ENCODE data around the gene APEH. TPM values are rescaled to one million over a fixed set of nuclear protein-coding genes. Genes with fewer than 3 reads are reported as not detected.

Gene APEH
- total and polyA plus RNA-seq, 2 donors (not counting 1 experiment from before 2014, with no cell fraction given), result 79.4 to 96.2 TPM

DNA sequence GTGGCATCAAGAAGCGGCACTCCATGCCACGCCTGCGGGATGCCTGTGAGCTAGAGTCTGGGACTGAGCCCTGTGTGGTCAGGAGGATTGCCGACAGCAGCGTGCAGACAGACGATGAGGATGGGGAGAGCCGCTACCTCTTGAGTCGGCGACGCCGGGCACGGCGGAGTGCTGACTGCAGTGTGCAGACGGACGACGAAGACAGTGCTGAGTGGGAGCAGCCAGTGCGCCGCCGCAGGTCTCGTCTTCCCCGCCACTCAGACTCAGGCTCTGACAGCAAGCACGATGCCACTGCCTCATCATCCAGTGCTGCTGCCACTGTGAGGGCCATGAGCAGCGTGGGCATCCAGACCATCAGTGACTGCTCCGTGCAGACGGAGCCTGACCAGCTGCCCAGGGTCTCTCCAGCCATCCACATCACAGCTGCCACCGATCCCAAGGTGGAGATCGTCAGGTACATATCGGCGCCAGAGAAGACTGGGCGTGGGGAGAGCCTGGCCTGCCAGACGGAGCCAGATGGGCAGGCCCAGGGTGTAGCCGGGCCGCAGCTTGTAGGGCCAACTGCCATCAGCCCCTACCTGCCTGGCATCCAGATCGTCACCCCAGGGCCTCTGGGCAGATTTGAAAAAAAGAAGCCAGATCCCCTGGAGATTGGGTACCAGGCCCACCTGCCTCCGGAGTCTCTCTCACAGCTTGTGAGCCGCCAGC is 16.8 kb upstream of the APEH start:
- no peak for DNase-seq
- Histone ChIP-seq H3K36me3 (replicated peaks in 1 of 2; ENCODE audit: control extremely low read depth in 1 of 2, control insufficient read depth in 1 of 2, extremely low read depth in 1 of 2, insufficient read depth in 2 of 2, low read length in 1 of 2) (no peaks in the 10 kb centered on the region), H2AFZ (ENCODE audit: insufficient read depth, low read depth, low read length, poor library complexity, severe bottlenecking) (no peak overlapping the region), H3K27me3 (replicated peaks in 1 of 4; ENCODE audit: control extremely low read depth in 1 of 4, control insufficient read depth in 3 of 4, insufficient read depth in 4 of 4, low read length in 3 of 4) (peaks cover 0 to 5% (median 0%) of the 10 kb centered on the region in 4 experiments), H3K4me1 (ENCODE audit: control insufficient read depth in 2 of 2, insufficient read depth in 2 of 2, low read length in 2 of 2) (peaks cover 0 to 11% of the 10 kb centered on the region in 2 donors), H3K27ac (ENCODE audit: low read length in 2 of 2) (no peak overlapping the region), H3K4me2 (replicated peaks; ENCODE audit: low read depth, low read length, poor library complexity, severe bottlenecking) (no peak overlapping the region), H3K9me3 (ENCODE audit: control extremely low read depth in 1 of 3, control insufficient read depth in 2 of 3, insufficient read depth in 1 of 3, low read length in 2 of 3) (peaks cover 0 to 5% (median 0%) of the 10 kb centered on the region in 3 donors), H3K79me2 (ENCODE audit: control insufficient read depth, insufficient read depth, low read length) (no peaks in the 10 kb centered on the region), H3K9ac (ENCODE audit: low read length) (no peak overlapping the region), H4K20me1 (ENCODE audit: control insufficient read depth, insufficient read depth, low read length, poor library complexity, severe bottlenecking) (no peaks in the 10 kb centered on the region), H3K4me3 (ENCODE audit: control extremely low read depth in 1 of 5, extremely low read depth in 1 of 5, insufficient read depth in 1 of 5, low read depth in 2 of 5, low read length in 4 of 5) (no peak overlapping the region)
- no peak for ATAC-seq (ENCODE audit: low read depth)
- Mint-ChIP-seq H3K9me3 (ENCODE audit: insufficient read depth) (no peaks in the 10 kb centered on the region), H3K27me3 (peaks cover 5% of the 10 kb centered on the region), H3K4me3 (no peak overlapping the region), H3K4me1 (peaks cover 4% of the 10 kb centered on the region), H3K27ac (no peak overlapping the region)
- intact Hi-C loops (cut with micrococcal nuclease), result no loop called here
- TF ChIP-seq, protein P1, sequence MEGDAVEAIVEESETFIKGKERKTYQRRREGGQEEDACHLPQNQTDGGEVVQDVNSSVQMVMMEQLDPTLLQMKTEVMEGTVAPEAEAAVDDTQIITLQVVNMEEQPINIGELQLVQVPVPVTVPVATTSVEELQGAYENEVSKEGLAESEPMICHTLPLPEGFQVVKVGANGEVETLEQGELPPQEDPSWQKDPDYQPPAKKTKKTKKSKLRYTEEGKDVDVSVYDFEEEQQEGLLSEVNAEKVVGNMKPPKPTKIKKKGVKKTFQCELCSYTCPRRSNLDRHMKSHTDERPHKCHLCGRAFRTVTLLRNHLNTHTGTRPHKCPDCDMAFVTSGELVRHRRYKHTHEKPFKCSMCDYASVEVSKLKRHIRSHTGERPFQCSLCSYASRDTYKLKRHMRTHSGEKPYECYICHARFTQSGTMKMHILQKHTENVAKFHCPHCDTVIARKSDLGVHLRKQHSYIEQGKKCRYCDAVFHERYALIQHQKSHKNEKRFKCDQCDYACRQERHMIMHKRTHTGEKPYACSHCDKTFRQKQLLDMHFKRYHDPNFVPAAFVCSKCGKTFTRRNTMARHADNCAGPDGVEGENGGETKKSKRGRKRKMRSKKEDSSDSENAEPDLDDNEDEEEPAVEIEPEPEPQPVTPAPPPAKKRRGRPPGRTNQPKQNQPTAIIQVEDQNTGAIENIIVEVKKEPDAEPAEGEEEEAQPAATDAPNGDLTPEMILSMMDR (IDR thresholded peaks at IDR 0.05), result no peak
- TF ChIP-seq EZH2 (IDR thresholded peaks at IDR 0.05; ENCODE audit: borderline replicate concordance, insufficient read depth, low read depth, low read length, poor library complexity, severe bottlenecking), result no peak
- POLR2A ChIA-PET, result no interaction called here
- CTCF ChIA-PET, result no interaction called here
- WGBS (ENCODE audit: insufficient coverage), result 96% methylated on average over 36 of the region's 36 CpGs

- CTCF ChIA-PET, result no interaction called here
- Histone ChIP-seq H3K27ac (ENCODE audit: low read length in 2 of 2) (no peak overlapping the region), H3K9me3 (ENCODE audit: control extremely low read depth in 1 of 3, control insufficient read depth in 2 of 3, insufficient read depth in 1 of 3, low read length in 2 of 3) (peaks cover 0 to 5% (median 0%) of the 10 kb centered on the region in 3 donors), H3K9ac (ENCODE audit: low read length) (no peak overlapping the region), H3K27me3 (replicated peaks in 1 of 4; ENCODE audit: control extremely low read depth in 1 of 4, control insufficient read depth in 3 of 4, insufficient read depth in 4 of 4, low read length in 3 of 4) (peaks cover 0 to 5% (median 0%) of the 10 kb centered on the region in 4 experiments), H3K79me2 (ENCODE audit: control insufficient read depth, insufficient read depth, low read length) (no peaks in the 10 kb centered on the region), H3K4me2 (replicated peaks; ENCODE audit: low read depth, low read length, poor library complexity, severe bottlenecking) (no peak overlapping the region), H2AFZ (ENCODE audit: insufficient read depth, low read depth, low read length, poor library complexity, severe bottlenecking) (no peak overlapping the region), H3K4me1 (ENCODE audit: control insufficient read depth in 2 of 2, insufficient read depth in 2 of 2, low read length in 2 of 2) (peaks cover 0 to 11% of the 10 kb centered on the region in 2 donors), H3K36me3 (replicated peaks in 1 of 2; ENCODE audit: control extremely low read depth in 1 of 2, control insufficient read depth in 1 of 2, extremely low read depth in 1 of 2, insufficient read depth in 2 of 2, low read length in 1 of 2) (no peaks in the 10 kb centered on the region), H4K20me1 (ENCODE audit: control insufficient read depth, insufficient read depth, low read length, poor library complexity, severe bottlenecking) (no peaks in the 10 kb centered on the region), H3K4me3 (ENCODE audit: control extremely low read depth in 1 of 5, extremely low read depth in 1 of 5, insufficient read depth in 1 of 5, low read depth in 2 of 5, low read length in 4 of 5) (no peak overlapping the region)
- Mint-ChIP-seq H3K27me3 (peaks cover 5% of the 10 kb centered on the region), H3K4me3 (no peak overlapping the region), H3K4me1 (peaks cover 4% of the 10 kb centered on the region), H3K9me3 (ENCODE audit: insufficient read depth) (no peaks in the 10 kb centered on the region), H3K27ac (no peak overlapping the region)
- TF ChIP-seq, protein P1 (IDR thresholded peaks at IDR 0.05), result no peak
- no peak for TF ChIP-seq EZH2 (IDR thresholded peaks at IDR 0.05; ENCODE audit: borderline replicate concordance, insufficient read depth, low read depth, low read length, poor library complexity, severe bottlenecking)
- POLR2A ChIA-PET, result no interaction called here
- 93% methylated on average over 1 of the region's 2 CpGs for WGBS (ENCODE audit: insufficient coverage)
- DNase-seq, result no peak
- intact Hi-C loops (cut with micrococcal nuclease), result no loop called here
- ATAC-seq (ENCODE audit: low read depth), result no peak
These were observed 15.4 kb upstream of the APEH start for GRCh38 chr3:49658711-49659110.

Measured in B cell (primary cell).